HepG2 (cell line): Measurements from ENCODE around the gene MAPK8. TPM values are rescaled to one million over a fixed set of nuclear protein-coding genes. Genes with fewer than 3 reads are reported as not detected.

Experiments
- ASH2L ChIP-seq: fragments of 300-600, 200-600 bp; sonication (generic); IDR thresholded peaks from 2 replicates; pipeline ENCODE4 v1.7.0; 2017; ENCODE audit warnings: low read depth, mild to moderate bottlenecking, moderate library complexity, mixed read lengths, low read length; ENCODE audit not compliant: insufficient read length
- ATF7-NPFF ChIP-seq: sonication (generic); formaldehyde crosslinking; IDR thresholded peaks from 2 replicates; pipeline ENCODE4 v1.8.1; 2023; ENCODE audit warnings: mild to moderate bottlenecking, low read depth, missing genetic modification reagents, moderate library complexity
- CCDC6 ChIP-seq: sonication (generic); formaldehyde crosslinking; IDR thresholded peaks from 2 replicates; pipeline ENCODE4 v1.8.1; 2022; ENCODE audit warnings: mild to moderate bottlenecking, missing genetic modification reagents, moderate library complexity
- CENPX ChIP-seq: sonication (generic); formaldehyde crosslinking; IDR thresholded peaks from 2 replicates; pipeline ENCODE4 v1.9.0; 2021; ENCODE audit warnings: mild to moderate bottlenecking, missing genetic modification reagents, moderate library complexity
- FOSL2 ChIP-seq: sonication (generic); formaldehyde crosslinking; IDR thresholded peaks from 2 replicates; pipeline ENCODE4 v1.4.0; 2020; ENCODE audit warnings: missing genetic modification reagents
- GATAD2A ChIP-seq: IDR thresholded peaks from 2 replicates; pipeline ENCODE4 v1.6.1; 2016
- HDAC6 ChIP-seq: fragments of 200-600 bp; sonication (generic); IDR thresholded peaks from 2 replicates; pipeline ENCODE4 v1.7.0; 2017; ENCODE audit warnings: mild to moderate bottlenecking, antibody characterized with exemption, low read length, low read depth
- KDM5A ChIP-seq: fragments of 200-600 bp; sonication (generic); IDR thresholded peaks from 2 replicates; pipeline ENCODE4 v1.7.0; 2018; ENCODE audit warnings: antibody characterized with exemption, mild to moderate bottlenecking, low read length, borderline replicate concordance
- PRDM4 ChIP-seq: sonication (generic); formaldehyde crosslinking; IDR thresholded peaks from 2 replicates; pipeline ENCODE4 v1.9.0; 2021; ENCODE audit warnings: missing genetic modification reagents, borderline replicate concordance
- PTBP1 ChIP-seq: fragments of 200-400 bp; formaldehyde crosslinking; IDR thresholded peaks from 2 replicates; pipeline ENCODE4 v1.6.1; 2018; ENCODE audit warnings: low read length, low read depth; ENCODE audit not compliant: poor library complexity, severe bottlenecking
- XBP1 ChIP-seq: sonication (generic); formaldehyde crosslinking; IDR thresholded peaks from 2 replicates; pipeline ENCODE4 v1.5.0; 2020; ENCODE audit warnings: missing genetic modification reagents
- ZBTB3 ChIP-seq: sonication (generic); formaldehyde crosslinking; IDR thresholded peaks from 2 replicates; pipeline ENCODE4 v1.4.0; 2020; ENCODE audit warnings: low read depth, mild to moderate bottlenecking, moderate library complexity, missing genetic modification reagents, borderline replicate concordance
- ZBTB8A ChIP-seq: sonication (generic); formaldehyde crosslinking; IDR thresholded peaks from 2 replicates; pipeline ENCODE4 v1.4.0; 2020; ENCODE audit warnings: mild to moderate bottlenecking, low read depth, missing genetic modification reagents, borderline replicate concordance
- ZNF296 ChIP-seq: sonication (generic); formaldehyde crosslinking; conservative IDR thresholded peaks from 2 replicates; pipeline ENCODE4 v1.5.0; 2020; ENCODE audit warnings: mild to moderate bottlenecking, missing genetic modification reagents
- ZNF766 ChIP-seq: sonication (generic); formaldehyde crosslinking; IDR thresholded peaks from 2 replicates; pipeline ENCODE4 v1.5.0; 2020; ENCODE audit warnings: missing genetic modification reagents, borderline replicate concordance
- ZNF800 ChIP-seq: sonication (generic); formaldehyde crosslinking; IDR thresholded peaks from 2 replicates; pipeline ENCODE4 v1.4.0; 2020; ENCODE audit warnings: missing genetic modification reagents
- ZNF878 ChIP-seq: sonication (generic); formaldehyde crosslinking; IDR thresholded peaks from 2 replicates; pipeline ENCODE4 v1.8.1; 2023; ENCODE audit warnings: mild to moderate bottlenecking, missing genetic modification reagents, moderate library complexity
- polyA plus RNA-seq, 8 experiments: library from polyadenylated mRNA; depleted of rRNA in 3 of 8; stranded (reverse) in 7 of 8; unstranded in 1 of 8; fragments of >200 nt; fragmentation: Illumina TruSeq in 4 of 8; extraction: Trizol in 4 of 8; gene quantifications; 2 replicates each; pipeline versions ENCODE4 v1.2.1 to v1.2.3, GENCODE V29; 2011 to 2016; ENCODE audit warnings: low read depth in 4 of 8, missing spikeins in 1 of 8, mixed read lengths in 1 of 8; ENCODE audit not compliant: insufficient read depth in 1 of 8
- total RNA-seq, 5 experiments: library from RNA; depleted of rRNA; stranded (reverse); fragments of >200 nt; fragmentation: Illumina TruSeq; extraction: Trizol; gene quantifications; 2 replicates each; pipeline ENCODE4 v1.2.3, GENCODE V29; 2016; ENCODE audit warnings: low read depth in 1 of 5
- TF ChIP-seq, protein P1 (sequence below): sonication (generic); formaldehyde crosslinking; IDR thresholded peaks from 2 replicates; pipeline ENCODE4 v1.4.0; 2020; ENCODE audit warnings: missing genetic modification reagents, mild to moderate bottlenecking, borderline replicate concordance
- TF ChIP-seq, protein P2 (sequence below): sonication (generic); formaldehyde crosslinking; conservative IDR thresholded peaks from 2 replicates; pipeline ENCODE4 v1.4.0; 2020; ENCODE audit warnings: missing genetic modification reagents

The MAPK8 gene
- total and polyA plus RNA-seq, 2 of the 13 experiments (the other 11 are each of a cell fraction or from before 2014, with no cell fraction given), result 41.6 to 47.3 TPM

GRCh38 chr10:48306265-48306869 lies at the start of gene MAPK8 (continued):
- TF ChIP-seq ZNF800 (CRISPR knock-in tag), result 0 out of 2 replicates have a peak, but pooled peaks have one; percentile 53
- peak; percentile 92 for TF ChIP-seq ATF7-NPFF (CRISPR knock-in tag)
- TF ChIP-seq PRDM4 (CRISPR knock-in tag), result no peak
- TF ChIP-seq PTBP1, result no peak
- TF ChIP-seq, protein P1, sequence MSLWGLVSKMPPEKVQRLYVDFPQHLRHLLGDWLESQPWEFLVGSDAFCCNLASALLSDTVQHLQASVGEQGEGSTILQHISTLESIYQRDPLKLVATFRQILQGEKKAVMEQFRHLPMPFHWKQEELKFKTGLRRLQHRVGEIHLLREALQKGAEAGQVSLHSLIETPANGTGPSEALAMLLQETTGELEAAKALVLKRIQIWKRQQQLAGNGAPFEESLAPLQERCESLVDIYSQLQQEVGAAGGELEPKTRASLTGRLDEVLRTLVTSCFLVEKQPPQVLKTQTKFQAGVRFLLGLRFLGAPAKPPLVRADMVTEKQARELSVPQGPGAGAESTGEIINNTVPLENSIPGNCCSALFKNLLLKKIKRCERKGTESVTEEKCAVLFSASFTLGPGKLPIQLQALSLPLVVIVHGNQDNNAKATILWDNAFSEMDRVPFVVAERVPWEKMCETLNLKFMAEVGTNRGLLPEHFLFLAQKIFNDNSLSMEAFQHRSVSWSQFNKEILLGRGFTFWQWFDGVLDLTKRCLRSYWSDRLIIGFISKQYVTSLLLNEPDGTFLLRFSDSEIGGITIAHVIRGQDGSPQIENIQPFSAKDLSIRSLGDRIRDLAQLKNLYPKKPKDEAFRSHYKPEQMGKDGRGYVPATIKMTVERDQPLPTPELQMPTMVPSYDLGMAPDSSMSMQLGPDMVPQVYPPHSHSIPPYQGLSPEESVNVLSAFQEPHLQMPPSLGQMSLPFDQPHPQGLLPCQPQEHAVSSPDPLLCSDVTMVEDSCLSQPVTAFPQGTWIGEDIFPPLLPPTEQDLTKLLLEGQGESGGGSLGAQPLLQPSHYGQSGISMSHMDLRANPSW (CRISPR knock-in tag), result no peak
- TF ChIP-seq FOSL2 (CRISPR knock-in tag), result no peak
- TF ChIP-seq ZBTB8A (CRISPR knock-in tag), result no peak
- TF ChIP-seq CCDC6 (CRISPR knock-in tag), result peak; percentile 97
- no peak for TF ChIP-seq GATAD2A
- TF ChIP-seq XBP1 (CRISPR knock-in tag), result peak; percentile 64; the same call in 1 of the 2 replicates
- TF ChIP-seq ASH2L, result no peak
- TF ChIP-seq CENPX (CRISPR knock-in tag), result no peak
- TF ChIP-seq, protein P2, sequence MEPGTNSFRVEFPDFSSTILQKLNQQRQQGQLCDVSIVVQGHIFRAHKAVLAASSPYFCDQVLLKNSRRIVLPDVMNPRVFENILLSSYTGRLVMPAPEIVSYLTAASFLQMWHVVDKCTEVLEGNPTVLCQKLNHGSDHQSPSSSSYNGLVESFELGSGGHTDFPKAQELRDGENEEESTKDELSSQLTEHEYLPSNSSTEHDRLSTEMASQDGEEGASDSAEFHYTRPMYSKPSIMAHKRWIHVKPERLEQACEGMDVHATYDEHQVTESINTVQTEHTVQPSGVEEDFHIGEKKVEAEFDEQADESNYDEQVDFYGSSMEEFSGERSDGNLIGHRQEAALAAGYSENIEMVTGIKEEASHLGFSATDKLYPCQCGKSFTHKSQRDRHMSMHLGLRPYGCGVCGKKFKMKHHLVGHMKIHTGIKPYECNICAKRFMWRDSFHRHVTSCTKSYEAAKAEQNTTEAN (CRISPR knock-in tag), result peak; percentile 59
- TF ChIP-seq ZNF878 (CRISPR knock-in tag), result peak; percentile 88; the same call in 1 of the 2 replicates
- peak; percentile 61; the same call in 1 of the 2 replicates for TF ChIP-seq ZBTB3 (CRISPR knock-in tag)
- TF ChIP-seq ZNF296 (CRISPR knock-in tag), result no peak
- TF ChIP-seq KDM5A, result no peak
- TF ChIP-seq ZNF766 (CRISPR knock-in tag), result peak; percentile 96
- no peak for TF ChIP-seq HDAC6
